Measurements from ENCODE around the gene TCF12. TPM values are rescaled to one million over a fixed set of nuclear protein-coding genes. Genes with fewer than 3 reads are reported as not detected.

TCF12 gene
- total RNA-seq, 1 donor from 2014 or later = 93.0 TPM

DNA sequence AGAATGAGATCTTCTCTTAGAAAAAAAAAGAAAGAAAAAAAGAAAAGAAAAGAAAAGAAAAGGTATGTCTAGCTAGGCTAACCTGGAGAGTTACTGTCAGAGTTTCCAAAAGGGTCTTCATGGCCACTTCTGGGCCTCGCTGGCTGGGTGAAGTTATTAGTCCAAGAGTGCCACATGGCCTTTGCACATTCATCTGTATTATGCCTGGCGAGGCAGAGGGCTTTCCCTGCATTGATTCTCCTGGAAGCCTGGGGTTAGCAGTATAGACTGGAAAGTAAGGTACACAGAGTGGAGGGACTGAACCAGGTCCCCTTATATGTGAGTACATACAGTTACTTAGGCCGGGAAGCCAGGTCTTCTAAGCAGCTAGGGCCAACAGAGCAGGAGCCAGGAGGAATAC, 403.0 kb downstream of the TCF12 start:
- Histone ChIP-seq H3K36me3 (no peaks in the 10 kb centered on the region), H3K27ac (no peak overlapping the region), H3K9me3 (no peaks in the 10 kb centered on the region), H3K4me3 (no peak overlapping the region), H3K4me1 (peaks cover 8% of the 10 kb centered on the region), H3K27me3 (ENCODE audit: low read depth) (no peaks in the 10 kb centered on the region)
- no peak for DNase-seq
- no peak for ATAC-seq
- intact Hi-C loops (cut with DNase I) = no loop called here
- TF ChIP-seq, protein P1, sequence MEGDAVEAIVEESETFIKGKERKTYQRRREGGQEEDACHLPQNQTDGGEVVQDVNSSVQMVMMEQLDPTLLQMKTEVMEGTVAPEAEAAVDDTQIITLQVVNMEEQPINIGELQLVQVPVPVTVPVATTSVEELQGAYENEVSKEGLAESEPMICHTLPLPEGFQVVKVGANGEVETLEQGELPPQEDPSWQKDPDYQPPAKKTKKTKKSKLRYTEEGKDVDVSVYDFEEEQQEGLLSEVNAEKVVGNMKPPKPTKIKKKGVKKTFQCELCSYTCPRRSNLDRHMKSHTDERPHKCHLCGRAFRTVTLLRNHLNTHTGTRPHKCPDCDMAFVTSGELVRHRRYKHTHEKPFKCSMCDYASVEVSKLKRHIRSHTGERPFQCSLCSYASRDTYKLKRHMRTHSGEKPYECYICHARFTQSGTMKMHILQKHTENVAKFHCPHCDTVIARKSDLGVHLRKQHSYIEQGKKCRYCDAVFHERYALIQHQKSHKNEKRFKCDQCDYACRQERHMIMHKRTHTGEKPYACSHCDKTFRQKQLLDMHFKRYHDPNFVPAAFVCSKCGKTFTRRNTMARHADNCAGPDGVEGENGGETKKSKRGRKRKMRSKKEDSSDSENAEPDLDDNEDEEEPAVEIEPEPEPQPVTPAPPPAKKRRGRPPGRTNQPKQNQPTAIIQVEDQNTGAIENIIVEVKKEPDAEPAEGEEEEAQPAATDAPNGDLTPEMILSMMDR (IDR thresholded peaks at IDR 0.05) = no peak

DNA sequence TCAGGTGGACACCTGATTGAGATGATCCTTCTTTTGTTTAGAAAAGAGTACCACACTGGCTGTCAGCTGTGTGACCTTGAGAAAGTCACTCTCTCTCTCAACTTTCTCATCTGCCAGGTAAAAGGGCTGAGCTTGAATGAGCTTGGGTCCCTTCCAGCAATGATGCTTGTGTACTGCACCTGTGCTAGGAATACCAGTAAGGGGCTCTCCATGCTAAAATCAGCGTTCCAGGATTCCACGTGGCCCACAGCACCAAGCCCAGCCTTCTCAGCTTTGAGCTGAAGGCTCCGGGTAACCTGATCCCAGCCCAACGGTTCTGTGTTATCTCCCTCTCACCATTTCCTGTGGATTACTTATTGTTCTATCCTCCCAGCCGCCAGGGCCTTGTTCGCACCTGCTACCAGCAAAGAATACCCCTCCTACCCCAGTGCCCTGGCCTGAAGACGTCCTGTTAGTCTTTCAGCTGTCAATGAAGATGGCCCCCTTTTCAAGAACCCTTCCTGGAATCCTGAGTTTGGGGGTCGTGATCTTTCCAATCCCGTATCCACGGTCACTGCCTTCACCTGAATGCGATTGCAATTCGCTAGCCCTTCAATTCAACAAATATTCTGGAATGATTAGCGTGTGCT, 403.6 kb downstream of the TCF12 start:
- ATAC-seq = no peak
- no peak overlapping the region for H3K4me3 ChIP-seq
- H3K36me3 ChIP-seq = no peaks in the 10 kb centered on the region
- TF ChIP-seq, protein P1 (IDR thresholded peaks at IDR 0.05) = no peak
- intact Hi-C loops (cut with DNase I) = no loop called here
- H3K27me3 ChIP-seq (ENCODE audit: low read depth) = no peaks in the 10 kb centered on the region
- no peak overlapping the region for H3K27ac ChIP-seq
- DNase-seq = no peak
- H3K9me3 ChIP-seq = no peaks in the 10 kb centered on the region
- H3K4me1 ChIP-seq = peaks cover 8% of the 10 kb centered on the region

DNA sequence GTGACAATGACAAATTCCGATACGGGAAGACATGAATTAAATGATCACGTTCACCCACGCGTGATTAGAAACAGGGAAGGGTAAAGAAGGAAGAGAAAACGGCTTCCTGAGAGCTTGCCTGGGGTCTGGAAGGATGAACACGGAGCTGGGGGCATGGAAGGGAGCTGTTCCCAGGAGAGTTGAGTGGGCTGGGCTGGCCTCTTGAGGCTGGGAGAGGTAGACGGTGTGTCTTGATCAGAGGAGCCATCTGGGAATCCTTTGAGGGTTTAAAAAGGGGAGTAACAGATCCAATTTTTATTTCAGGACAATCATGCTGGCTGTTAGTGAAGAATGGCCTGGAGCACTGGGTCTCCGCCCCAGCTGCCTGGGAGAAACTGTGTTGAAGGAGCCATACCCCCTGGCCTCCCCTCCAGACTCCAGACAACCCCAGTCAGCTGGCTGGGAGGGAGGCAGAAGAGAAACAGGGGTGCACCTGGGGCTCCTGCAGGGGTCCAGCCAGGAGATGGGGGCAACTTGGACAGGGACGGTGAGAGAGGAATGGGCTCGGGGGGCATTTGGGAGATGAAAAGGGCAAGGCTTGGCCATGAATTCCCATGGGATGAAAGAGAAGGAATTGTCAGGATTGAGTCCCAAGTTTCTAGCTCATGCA, 404.3 kb downstream of the TCF12 start:
- no peak for ATAC-seq
- H3K9me3 ChIP-seq = no peaks in the 10 kb centered on the region
- intact Hi-C loops (cut with DNase I) = no loop called here
- H3K4me3 ChIP-seq = no peak overlapping the region
- peak overlapping the region; percentile 11 for H3K27ac ChIP-seq
- TF ChIP-seq, protein P1 (IDR thresholded peaks at IDR 0.05) = no peak
- no peak for DNase-seq
- H3K27me3 ChIP-seq (ENCODE audit: low read depth) = no peaks in the 10 kb centered on the region
- no peaks in the 10 kb centered on the region for H3K36me3 ChIP-seq
- H3K4me1 ChIP-seq = peaks cover 8% of the 10 kb centered on the region

DNA sequence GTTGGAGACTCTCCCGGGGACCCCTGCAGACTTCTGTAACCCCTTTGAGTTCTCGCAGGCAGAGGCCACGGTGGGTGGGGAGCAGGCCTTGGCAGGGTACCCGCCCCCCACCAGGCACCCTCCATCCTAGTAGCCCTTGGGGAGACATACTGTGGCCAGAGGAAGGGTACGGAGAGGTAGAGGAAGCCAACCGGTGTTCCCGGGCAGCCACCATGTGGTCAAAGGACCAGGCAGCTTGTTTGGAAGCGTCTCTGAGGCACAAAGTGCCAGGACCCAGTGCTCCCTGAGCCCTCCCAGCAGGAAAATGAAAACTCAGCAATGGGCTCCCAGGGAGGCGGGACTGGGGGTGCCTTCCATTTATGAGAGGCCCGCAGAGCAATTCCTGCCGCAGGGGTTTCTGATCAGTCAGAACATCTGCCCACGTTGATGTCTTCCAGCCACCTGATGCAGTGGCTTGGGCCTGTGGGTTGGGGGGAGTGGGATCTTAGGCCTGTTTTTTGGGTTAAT, 404.9 kb downstream of the TCF12 start:
- Histone ChIP-seq H3K4me3 (no peak overlapping the region), H3K4me1 (peaks cover 8% of the 10 kb centered on the region), H3K9me3 (no peaks in the 10 kb centered on the region), H3K27ac (peak overlapping the region; percentile 11), H3K27me3 (ENCODE audit: low read depth) (no peaks in the 10 kb centered on the region), H3K36me3 (no peaks in the 10 kb centered on the region)
- TF ChIP-seq, protein P1 (IDR thresholded peaks at IDR 0.05) = no peak
- DNase-seq (no peak), ATAC-seq (no peak)
- intact Hi-C loops (cut with DNase I) = no loop called here

DNA sequence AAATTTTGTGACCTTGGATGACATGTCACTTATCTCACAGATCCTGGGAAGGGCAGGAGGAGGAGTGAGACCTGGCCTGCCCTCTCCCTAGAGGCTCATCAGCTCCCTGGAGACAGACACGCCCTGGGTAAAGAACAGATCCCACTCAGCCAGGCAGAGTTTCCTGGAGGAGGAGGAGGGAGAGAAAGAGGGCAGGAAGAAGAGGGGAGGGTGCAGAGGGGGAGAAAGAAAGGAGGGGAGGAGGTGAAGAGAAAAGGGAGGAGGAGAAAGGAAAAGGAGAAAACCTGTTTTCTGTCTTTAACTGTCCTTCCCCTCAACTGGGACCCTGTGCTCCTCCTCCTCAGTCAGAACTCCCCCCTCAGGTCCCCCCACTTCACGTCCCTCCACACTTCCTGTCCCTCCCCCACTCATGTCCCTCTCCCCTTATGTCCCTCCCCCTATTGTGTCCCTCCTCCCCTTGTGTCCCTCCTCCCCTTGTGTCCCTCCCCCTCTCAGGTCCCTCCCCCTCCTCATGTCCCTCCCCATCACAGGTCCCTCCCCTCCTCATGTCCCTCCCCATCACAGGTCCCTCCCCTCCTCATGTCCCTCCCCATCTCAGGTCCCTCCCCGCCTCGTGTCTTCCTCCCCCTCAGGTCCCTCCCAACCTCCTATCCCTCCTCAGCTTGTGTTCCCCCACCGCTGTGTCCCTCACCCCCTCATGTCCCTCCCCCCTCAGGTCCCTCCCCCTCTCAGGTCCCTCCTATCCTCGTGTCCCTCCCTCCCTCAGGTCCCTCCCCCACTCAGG, 405.6 kb downstream of the TCF12 start:
- Histone ChIP-seq H3K9me3 (no peaks in the 10 kb centered on the region), H3K4me1 (peaks cover 8% of the 10 kb centered on the region), H3K4me3 (no peak overlapping the region), H3K27me3 (ENCODE audit: low read depth) (no peaks in the 10 kb centered on the region), H3K36me3 (no peaks in the 10 kb centered on the region), H3K27ac (no peak overlapping the region)
- peak; percentile 72 to 83 for ATAC-seq
- intact Hi-C loops (cut with DNase I) = no loop called here
- TF ChIP-seq, protein P1 (IDR thresholded peaks at IDR 0.05) = no peak
- no peak for DNase-seq
